Upper lobe of left lung (tissue), 4 donors: ENCODE data around the gene PHYKPL.

Source experiments
- CTCF ChIP-seq, 6 experiments: fragments of 450-650 bp in 4 of 6; fragments of 200-600 bp in 2 of 6; sonication (generic) in 2 of 6; IDR thresholded peaks; one replicate each; pipeline ENCODE4 v1.5.1; 2016 to 2019; ENCODE audit warnings: antibody characterized with exemption in 6 of 6
- EP300 ChIP-seq, 4 donors: sonication (generic); formaldehyde crosslinking; IDR thresholded peaks; one replicate each; pipeline ENCODE4 v1.5.1; 2017; ENCODE audit warnings: antibody characterized with exemption in 4 of 4, control low read depth in 2 of 4
- POLR2A ChIP-seq, 4 donors: fragments of 450-650 bp; IDR thresholded peaks; one replicate each; pipeline ENCODE4 v1.5.1; 2016 to 2017; ENCODE audit warnings: antibody characterized with exemption in 4 of 4, mild to moderate bottlenecking in 2 of 4
- POLR2AphosphoS5 ChIP-seq, 2 donors: sonication (generic); formaldehyde crosslinking; IDR thresholded peaks; one replicate each; pipeline ENCODE4 v1.5.1; 2017; ENCODE audit warnings: antibody characterized with exemption in 2 of 2

GRCh38 chr5:178241688-178242231, 9.2 kb upstream of the PHYKPL start:
- TF ChIP-seq CTCF (IDR thresholded peaks at IDR 0.05) (no peak), EP300 (IDR thresholded peaks at IDR 0.05) (no peak), POLR2AphosphoS5 (IDR thresholded peaks at IDR 0.05) (no peak), POLR2A (IDR thresholded peaks at IDR 0.05) (no peak)
